WI38 (cell line): ENCODE data around the gene OR8J3.

Source experiments
- H3K4me3 ChIP-seq: 2 replicates; pipeline ENCODE4 v1.5.1; 2011; ENCODE audit warnings: low read depth, mild to moderate bottlenecking, control low read depth, low read length
- TF ChIP-seq, protein P1 (sequence below): IDR thresholded peaks from 2 replicates; pipeline ENCODE4 v1.5.1; 2012; ENCODE audit warnings: low read depth, mild to moderate bottlenecking, control low read depth, low read length

The OR8J3 gene, protein sequence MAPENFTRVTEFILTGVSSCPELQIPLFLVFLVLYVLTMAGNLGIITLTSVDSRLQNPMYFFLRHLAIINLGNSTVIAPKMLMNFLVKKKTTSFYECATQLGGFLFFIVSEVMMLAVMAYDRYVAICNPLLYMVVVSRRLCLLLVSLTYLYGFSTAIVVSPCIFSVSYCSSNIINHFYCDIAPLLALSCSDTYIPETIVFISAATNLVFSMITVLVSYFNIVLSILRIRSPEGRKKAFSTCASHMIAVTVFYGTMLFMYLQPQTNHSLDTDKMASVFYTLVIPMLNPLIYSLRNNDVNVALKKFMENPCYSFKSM

DNA sequence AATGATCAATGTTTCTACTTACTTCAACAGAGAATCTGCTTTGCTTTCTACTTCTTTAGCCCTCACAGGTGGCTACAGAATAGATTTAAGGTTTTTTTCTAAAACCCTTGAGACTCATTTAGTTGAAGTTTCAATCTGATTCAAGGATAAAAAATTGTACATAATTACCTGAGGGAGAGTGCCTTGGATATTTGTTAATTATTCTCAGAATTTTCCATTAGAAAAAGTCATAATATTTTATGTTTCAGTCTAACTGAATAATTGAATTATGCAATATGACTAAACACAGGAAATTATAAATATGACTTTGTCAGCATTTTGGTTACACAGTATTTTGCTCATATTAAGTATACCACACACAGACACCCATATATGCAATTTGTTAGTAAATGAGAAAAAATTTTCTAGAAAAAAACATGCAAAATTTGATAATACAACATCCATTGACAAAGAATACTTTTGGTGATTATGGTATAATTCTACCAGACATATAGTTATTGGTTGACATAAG lies at the start of gene OR8J3:
Gene OR8J3 (minus strand): TSS at position 51 of the 511 bp plus-strand sequence. CDS start 2,483 bp downstream, outside the sequence.
- TF ChIP-seq, protein P1, sequence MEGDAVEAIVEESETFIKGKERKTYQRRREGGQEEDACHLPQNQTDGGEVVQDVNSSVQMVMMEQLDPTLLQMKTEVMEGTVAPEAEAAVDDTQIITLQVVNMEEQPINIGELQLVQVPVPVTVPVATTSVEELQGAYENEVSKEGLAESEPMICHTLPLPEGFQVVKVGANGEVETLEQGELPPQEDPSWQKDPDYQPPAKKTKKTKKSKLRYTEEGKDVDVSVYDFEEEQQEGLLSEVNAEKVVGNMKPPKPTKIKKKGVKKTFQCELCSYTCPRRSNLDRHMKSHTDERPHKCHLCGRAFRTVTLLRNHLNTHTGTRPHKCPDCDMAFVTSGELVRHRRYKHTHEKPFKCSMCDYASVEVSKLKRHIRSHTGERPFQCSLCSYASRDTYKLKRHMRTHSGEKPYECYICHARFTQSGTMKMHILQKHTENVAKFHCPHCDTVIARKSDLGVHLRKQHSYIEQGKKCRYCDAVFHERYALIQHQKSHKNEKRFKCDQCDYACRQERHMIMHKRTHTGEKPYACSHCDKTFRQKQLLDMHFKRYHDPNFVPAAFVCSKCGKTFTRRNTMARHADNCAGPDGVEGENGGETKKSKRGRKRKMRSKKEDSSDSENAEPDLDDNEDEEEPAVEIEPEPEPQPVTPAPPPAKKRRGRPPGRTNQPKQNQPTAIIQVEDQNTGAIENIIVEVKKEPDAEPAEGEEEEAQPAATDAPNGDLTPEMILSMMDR, result no peak
- H3K4me3 ChIP-seq, result no peak within 1 kb of the TSS

DNA sequence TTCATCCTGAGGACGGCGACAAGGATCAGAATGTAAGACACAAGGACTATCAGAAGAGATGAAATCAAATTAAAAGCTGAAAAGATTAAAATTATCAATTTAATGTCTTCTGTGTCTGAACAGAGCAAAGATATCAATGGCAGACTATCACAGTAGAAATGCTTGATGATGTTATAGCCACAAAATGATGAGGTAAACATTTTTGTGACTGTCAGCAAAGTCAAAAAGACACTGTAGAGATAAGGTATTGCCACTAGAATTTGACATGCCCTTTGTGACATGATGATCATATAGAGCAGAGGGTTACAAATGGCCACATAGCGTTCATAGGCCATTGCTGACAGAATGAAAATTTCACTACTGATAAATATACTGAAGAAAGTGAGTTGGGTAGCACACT lies 48.6 kb upstream of the OR8J3 start:
- TF ChIP-seq, protein P1, result no peak
- no peak overlapping the region for H3K4me3 ChIP-seq

DNA sequence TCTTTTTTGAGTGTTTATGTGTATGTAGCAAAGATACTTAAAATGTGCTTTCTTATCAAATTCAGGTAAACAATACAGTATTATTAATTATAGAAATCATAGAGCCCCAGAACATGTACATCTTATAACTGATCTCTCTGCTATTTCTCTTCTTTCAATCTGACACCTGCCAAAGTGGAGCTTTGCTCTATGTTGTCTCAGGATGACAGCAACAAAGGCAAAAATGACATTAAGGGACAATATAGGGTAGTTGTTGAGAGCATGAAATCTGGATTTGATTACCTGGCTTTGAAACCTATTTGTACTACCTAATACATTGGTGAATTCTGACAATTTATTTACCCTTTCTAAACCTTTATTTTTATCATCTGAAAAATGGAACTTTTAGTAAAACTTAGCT lies 43.5 kb upstream of the OR8J3 start:
- TF ChIP-seq, protein P1, result no peak
- H3K4me3 ChIP-seq, result no peak overlapping the region

DNA sequence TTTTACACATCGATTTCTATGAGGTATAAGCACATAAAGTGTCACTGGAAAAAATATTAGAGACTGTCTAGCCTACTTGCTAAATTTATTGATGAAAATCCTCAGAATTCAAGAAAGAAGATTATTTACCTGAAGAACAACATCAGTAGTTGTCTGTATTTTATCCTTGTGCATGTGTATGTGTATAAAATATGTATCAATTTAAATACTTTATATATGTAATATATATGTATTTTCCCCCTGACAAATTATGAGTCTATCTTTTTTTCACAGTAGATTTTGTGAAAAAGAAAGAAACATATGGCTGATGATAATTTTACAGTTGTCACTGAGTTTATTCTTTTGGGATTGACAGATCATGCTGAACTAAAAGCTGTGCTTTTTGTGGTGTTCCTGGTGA lies 36.3 kb upstream of the OR8J3 start, which contains the start of gene OR5J2:
Gene OR5J2 (plus strand): TSS at position 301 of the 400 bp plus-strand sequence. CDS start 0 bp downstream, at position 301.
- no peak within 1 kb of the TSS for H3K4me3 ChIP-seq

DNA sequence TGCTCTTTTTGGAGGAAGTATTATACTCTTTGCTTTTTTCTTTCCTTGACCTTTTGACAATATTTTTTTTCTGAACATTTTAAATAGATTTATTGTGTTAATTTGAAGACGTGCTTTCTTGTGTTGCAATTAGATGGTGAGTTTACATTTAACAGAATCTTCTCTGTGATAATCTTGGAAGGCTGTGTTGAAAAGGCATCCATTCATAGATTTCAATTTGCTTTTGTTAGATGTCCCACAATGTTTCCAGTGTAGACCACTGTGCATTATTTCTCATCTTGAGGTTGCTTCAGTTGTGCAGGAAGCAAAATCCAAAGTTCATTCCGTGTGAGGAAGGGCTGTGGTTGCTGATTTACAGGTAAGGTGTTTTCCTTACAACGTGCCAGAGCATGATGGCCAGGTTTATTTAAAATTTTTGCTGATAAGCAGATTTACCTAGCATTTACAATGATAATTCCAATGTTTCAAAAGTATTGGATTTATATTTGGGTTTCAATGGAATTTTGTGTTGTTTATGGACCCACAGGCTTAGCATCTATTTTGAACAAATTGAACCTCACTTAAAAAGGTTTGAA lies 32.3 kb upstream of the OR8J3 start:
- TF ChIP-seq, protein P1, result no peak
- H3K4me3 ChIP-seq, result no peak overlapping the region

More for the DNA sequence above, 36.3 kb upstream of the OR8J3 start, which contains the start of gene OR5J2:
- TF ChIP-seq, protein P1, result no peak

DNA sequence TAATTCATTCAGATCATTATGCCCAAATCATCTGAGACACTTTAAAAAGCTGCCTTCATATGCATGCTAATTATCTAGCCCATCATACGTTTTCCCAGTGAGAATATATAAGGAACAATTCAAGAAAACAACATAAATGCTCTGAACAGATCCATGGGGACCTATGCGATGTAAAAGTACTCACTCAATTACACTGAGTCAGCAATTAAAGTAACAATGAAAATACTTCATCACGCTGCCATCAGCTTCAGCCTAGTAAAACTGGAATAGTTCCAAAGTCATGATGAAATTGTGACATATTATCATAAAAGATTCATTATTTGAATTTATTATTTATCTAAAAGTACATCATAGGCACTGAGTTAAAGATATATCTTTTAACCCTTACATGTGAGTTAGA lies 23.8 kb upstream of the OR8J3 start:
- TF ChIP-seq, protein P1, result no peak
- no peak overlapping the region for H3K4me3 ChIP-seq

DNA sequence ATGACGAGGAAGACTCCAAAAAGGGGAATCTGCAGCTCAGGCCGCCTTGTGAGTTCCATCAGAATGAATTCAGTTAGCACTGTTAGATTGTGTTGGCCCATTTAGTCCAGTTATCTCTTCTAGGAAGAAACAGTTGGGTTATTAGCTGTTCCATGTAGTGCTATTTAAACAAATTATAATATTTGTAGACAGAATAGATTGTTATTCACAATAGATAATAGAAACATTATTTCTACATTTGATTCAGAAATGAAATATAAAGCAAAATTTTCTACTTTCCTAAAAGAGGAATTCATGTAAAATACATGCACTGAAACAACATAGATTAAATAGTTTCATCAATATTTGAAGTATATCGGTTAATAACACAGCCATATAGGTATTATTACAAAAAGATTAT lies 20.2 kb upstream of the OR8J3 start, which contains the start of gene OR8K5:
Gene OR8K5 (minus strand): TSS at position 101 of the 400 bp plus-strand sequence. CDS start 0 bp downstream, at position 101.
- TF ChIP-seq, protein P1, result no peak
- no peak within 1 kb of the TSS for H3K4me3 ChIP-seq
